ENCODE data around the gene MORN2.

DNA sequence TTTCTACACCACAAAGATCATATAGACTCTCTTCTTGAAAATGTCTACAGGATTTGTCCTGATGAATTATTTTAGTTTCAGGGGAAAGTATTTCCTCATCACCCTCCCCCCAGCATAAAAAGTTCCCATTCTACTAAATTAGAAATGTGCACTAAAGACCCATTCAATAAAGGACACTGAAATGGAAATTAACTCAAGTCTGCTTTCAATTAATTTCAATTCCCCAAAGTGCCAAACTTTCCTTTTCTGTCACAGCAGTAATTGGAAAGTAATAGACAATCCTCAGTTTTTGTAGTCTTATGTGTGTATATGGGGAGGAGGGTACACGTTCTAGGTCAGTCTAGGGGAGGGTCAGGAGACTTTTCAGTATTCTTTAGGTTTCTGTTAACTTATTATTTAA is 35.4 kb downstream of the MORN2 start:
- TF ChIP-seq, protein P1, sequence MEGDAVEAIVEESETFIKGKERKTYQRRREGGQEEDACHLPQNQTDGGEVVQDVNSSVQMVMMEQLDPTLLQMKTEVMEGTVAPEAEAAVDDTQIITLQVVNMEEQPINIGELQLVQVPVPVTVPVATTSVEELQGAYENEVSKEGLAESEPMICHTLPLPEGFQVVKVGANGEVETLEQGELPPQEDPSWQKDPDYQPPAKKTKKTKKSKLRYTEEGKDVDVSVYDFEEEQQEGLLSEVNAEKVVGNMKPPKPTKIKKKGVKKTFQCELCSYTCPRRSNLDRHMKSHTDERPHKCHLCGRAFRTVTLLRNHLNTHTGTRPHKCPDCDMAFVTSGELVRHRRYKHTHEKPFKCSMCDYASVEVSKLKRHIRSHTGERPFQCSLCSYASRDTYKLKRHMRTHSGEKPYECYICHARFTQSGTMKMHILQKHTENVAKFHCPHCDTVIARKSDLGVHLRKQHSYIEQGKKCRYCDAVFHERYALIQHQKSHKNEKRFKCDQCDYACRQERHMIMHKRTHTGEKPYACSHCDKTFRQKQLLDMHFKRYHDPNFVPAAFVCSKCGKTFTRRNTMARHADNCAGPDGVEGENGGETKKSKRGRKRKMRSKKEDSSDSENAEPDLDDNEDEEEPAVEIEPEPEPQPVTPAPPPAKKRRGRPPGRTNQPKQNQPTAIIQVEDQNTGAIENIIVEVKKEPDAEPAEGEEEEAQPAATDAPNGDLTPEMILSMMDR (conservative IDR thresholded peaks at IDR 0.05; ENCODE audit: low read length): no peak
- TF ChIP-seq EZH2phosphoT487 (IDR thresholded peaks at IDR 0.05; ENCODE audit: borderline replicate concordance, low read depth, low read length): no peak

Measured in OCI-LY7 (cell line).